CD4-positive, alpha-beta memory T cell (primary cell): ENCODE data around the gene IER2. TPM values are rescaled to one million over a fixed set of nuclear protein-coding genes. Genes with fewer than 3 reads are reported as not detected.

ENCODE experiments used
- CTCF ChIA-PET: fragments of 350-600 bp; sonication (Branson Sonifier 250); formaldehyde crosslinking; loops from one replicate; lab custom pipeline; 2021; ENCODE audit warnings: inconsistent platforms; ENCODE audit not compliant: partially characterized antibody; lab: Charles Lee
- POLR2A ChIA-PET: fragments of 350-600 bp; sonication (Branson Sonifier 250); formaldehyde crosslinking; loops from one replicate; lab custom pipeline; 2021; ENCODE audit not compliant: partially characterized antibody; lab: Charles Lee
- DNase-seq, 5 donors: peaks; one replicate each; pipeline versions ENCODE4 v3.0.0 to v3.0.0-alpha.2; 2020 to 2022; ENCODE audit warnings: mixed read lengths in 1 of 5
- H3K27ac ChIP-seq: one replicate; pipeline ENCODE4 v1.7.0; 2013; ENCODE audit warnings: low read depth, low read length
- H3K27me3 ChIP-seq: 2 replicates; pipeline ENCODE4 v1.7.0; 2013; ENCODE audit warnings: mild to moderate bottlenecking, low read length, moderate library complexity; ENCODE audit not compliant: insufficient read depth
- H3K36me3 ChIP-seq: 2 replicates; pipeline ENCODE4 v1.7.0; 2013; ENCODE audit warnings: mild to moderate bottlenecking, low read length, moderate library complexity; ENCODE audit not compliant: insufficient read depth
- H3K4me1 ChIP-seq: 2 replicates; pipeline ENCODE4 v1.7.0; 2013; ENCODE audit warnings: mild to moderate bottlenecking, low read length, moderate library complexity; ENCODE audit not compliant: insufficient read depth
- H3K4me3 ChIP-seq, 2 donors: one replicate each; pipeline ENCODE4 v1.7.0; 2013; ENCODE audit warnings: low read length in 2 of 2, mild to moderate bottlenecking in 1 of 2
- H3K9me3 ChIP-seq, 2 donors: one replicate each; pipeline ENCODE4 v1.7.0; 2013; ENCODE audit warnings: low read length in 2 of 2, control low read depth in 1 of 2; ENCODE audit not compliant: control insufficient read depth in 1 of 2
- H3K27ac Mint-ChIP-seq, 7 donors: one replicate each; pipeline ENCODE4 v1.8.0; 2020 to 2021; ENCODE audit warnings: mixed read lengths in 7 of 7, mild to moderate bottlenecking in 6 of 7, inconsistent platforms in 3 of 7, moderate library complexity in 3 of 7
- H3K27me3 Mint-ChIP-seq, 2 donors: one replicate each; pipeline ENCODE4 v1.8.0; 2020 to 2021; ENCODE audit warnings: mixed read lengths in 2 of 2
- H3K36me3 Mint-ChIP-seq, 2 donors: one replicate each; pipeline ENCODE4 v1.8.0; 2020 to 2021; ENCODE audit warnings: mixed read lengths in 2 of 2, inconsistent platforms in 1 of 2, mild to moderate bottlenecking in 1 of 2
- H3K4me1 Mint-ChIP-seq, 4 donors: one replicate each; pipeline ENCODE4 v1.8.0; 2020 to 2021; ENCODE audit warnings: mixed read lengths in 4 of 4, mild to moderate bottlenecking in 1 of 4
- H3K4me3 Mint-ChIP-seq, 8 donors: one replicate each; pipeline ENCODE4 v1.8.0; 2020 to 2021; ENCODE audit warnings: mixed read lengths in 8 of 8, mild to moderate bottlenecking in 7 of 8, moderate library complexity in 6 of 8, inconsistent platforms in 3 of 8
- H3K9me3 Mint-ChIP-seq, 8 donors: one replicate each; pipeline ENCODE4 v1.8.0; 2020 to 2021; ENCODE audit warnings: mixed read lengths in 8 of 8, mild to moderate bottlenecking in 5 of 8, inconsistent platforms in 3 of 8, moderate library complexity in 1 of 8
- intact Hi-C: fragments of 100-400 bp; cut with micrococcal nuclease; formaldehyde crosslinking; loops from one replicate; pipeline ENCODE4 v1.15.1; 2023
- polyA plus RNA-seq, 2 donors: library from polyadenylated mRNA; unstranded; fragments of 300-500 nt; fragmentation: Illumina TruSeq; gene quantifications; one replicate each; pipeline ENCODE4 v1.2.3, GENCODE V29; 2021
- total RNA-seq, 2 experiments: library from RNA; stranded (reverse); gene quantifications; one replicate each; pipeline ENCODE4 v1.2.3, GENCODE V29; 2021

Gene IER2
- total and polyA plus RNA-seq, 4 experiments from 2014 or later = 148 to 446 (median 177) TPM

DNA sequence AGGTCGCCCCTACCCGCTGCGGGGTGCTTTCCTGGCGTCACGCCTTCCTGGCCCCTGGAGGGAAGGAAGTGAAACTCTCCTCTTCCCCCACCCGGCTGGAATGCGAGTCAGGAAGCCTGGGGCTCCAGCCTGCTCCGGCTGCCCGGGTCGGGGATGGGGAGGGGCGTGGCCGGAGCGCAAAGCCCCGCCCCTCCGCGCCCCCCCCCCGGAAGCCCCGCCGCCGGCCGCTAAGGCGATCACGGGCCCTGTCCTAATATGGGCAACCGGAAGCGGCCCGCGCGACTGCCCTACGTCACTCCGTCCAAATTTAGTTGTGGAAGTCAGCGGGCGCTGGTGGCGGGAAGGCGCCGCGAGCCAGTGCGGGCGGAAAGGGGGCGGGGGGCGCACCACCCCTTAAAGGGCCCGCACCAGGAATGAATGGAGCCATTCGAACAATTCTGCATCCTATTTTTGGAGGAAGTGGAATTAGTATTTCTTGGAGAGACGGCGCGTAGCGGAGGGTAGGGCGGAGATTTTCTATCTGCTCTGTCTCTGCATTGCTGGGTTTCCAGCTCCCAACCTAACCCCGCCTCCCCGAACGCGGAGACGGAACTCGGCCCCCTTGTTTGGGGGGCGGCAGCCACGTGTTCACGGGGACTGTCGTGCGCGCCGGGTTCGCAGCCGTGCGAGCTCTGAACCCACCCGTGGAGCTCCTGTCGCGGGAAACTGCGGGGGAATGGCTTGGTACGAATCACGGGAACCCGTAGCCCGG is 1.6 kb downstream of the IER2 start:
- peak overlapping the region; percentile 98 to 100 (median 99) for H3K27ac Mint-ChIP-seq
- peak; percentile 95 to 97 (median 96) for DNase-seq
- peaks cover 20 to 46% of the 10 kb centered on the region in 2 donors for H3K36me3 Mint-ChIP-seq
- POLR2A ChIA-PET = interaction anchor here (0.7 to 5.5 kb wide), 33 partner anchors 10 to 1268 kb away, joined by 3 to 415 read pairs (median 7); partner anchors contain the start of genes C19orf53, GCDH, JUNB and LYL1
- H3K27me3 Mint-ChIP-seq = peaks cover 0 to 3% of the 10 kb centered on the region in 2 donors
- CTCF ChIA-PET = interaction anchor here (0.8 to 2.2 kb wide), 12 partner anchors 12 to 186 kb away, joined by 3 to 21 read pairs (median 4); no protein-coding TSS in a partner anchor
- H3K4me1 Mint-ChIP-seq = peaks cover 18 to 66% (median 29%) of the 10 kb centered on the region in 4 donors
- Histone ChIP-seq H3K9me3 (no peaks in the 10 kb centered on the region), H3K36me3 (peaks cover 5% of the 10 kb centered on the region), H3K4me3 (peak overlapping the region; percentile 98 to 100), H3K27me3 (no peaks in the 10 kb centered on the region), H3K27ac (peak overlapping the region; percentile 98), H3K4me1 (peaks cover 29% of the 10 kb centered on the region)
- H3K9me3 Mint-ChIP-seq = peaks cover 0 to 24% (median 3%) of the 10 kb centered on the region in 8 donors
- intact Hi-C loops = loop anchor here (1.0 to 5.0 kb wide), 6 partner anchors 15 to 931 kb away; partner anchors contain the start of genes JUNB and RFX1
- H3K4me3 Mint-ChIP-seq = peak overlapping the region; percentile 95 to 99 (median 99)

DNA sequence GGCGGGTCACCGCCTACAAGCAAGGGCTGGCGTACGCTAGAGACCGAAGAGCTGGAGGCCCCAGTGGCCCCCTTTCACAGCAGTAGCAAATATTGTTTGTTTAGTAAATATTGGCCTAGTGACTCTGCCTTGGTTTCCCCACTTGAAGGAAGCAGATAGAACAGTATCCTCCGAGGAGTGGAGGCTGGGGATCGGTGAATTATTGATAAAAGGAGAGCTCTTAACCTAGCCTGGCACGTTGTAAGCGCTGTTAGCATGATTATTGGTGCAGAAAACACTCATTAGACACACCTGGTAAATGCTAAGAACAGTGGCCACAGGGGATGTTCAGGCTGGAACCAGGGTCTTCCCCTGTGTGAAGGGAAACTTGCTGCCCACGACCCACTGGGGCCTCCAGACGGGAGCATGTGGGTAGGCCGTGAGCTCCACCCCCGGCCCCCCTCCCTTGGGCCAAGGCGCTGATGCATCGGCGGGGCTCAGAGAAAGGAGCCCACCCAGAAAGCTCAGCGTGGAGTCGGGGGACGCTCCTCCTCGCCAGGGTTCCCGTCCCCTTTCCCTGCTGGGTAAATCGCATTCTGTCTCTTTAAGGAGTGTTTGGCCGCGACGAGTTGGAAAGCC is 2.3 kb downstream of the IER2 start:
- Mint-ChIP-seq H3K9me3 (peaks cover 0 to 24% (median 3%) of the 10 kb centered on the region in 8 donors), H3K27me3 (peaks cover 0 to 3% of the 10 kb centered on the region in 2 donors), H3K4me3 (peak overlapping the region; percentile 95 to 99 (median 99)), H3K27ac (peak overlapping the region; percentile 98 to 100 (median 99)), H3K36me3 (peaks cover 20 to 46% of the 10 kb centered on the region in 2 donors), H3K4me1 (peaks cover 23 to 73% (median 31%) of the 10 kb centered on the region in 4 donors)
- CTCF ChIA-PET = interaction anchor here (0.8 to 2.2 kb wide), 14 partner anchors 11 to 187 kb away, joined by 3 to 21 read pairs (median 4); no protein-coding TSS in a partner anchor
- intact Hi-C loops = loop anchor here (2.0 to 5.0 kb wide), 5 partner anchors 14 to 930 kb away; partner anchors contain the start of genes JUNB and RFX1
- DNase-seq = no peak
- Histone ChIP-seq H3K9me3 (no peaks in the 10 kb centered on the region), H3K36me3 (peaks cover 5% of the 10 kb centered on the region), H3K4me1 (peaks cover 32% of the 10 kb centered on the region), H3K27ac (peak overlapping the region; percentile 98), H3K27me3 (no peaks in the 10 kb centered on the region), H3K4me3 (peak overlapping the region; percentile 98 to 100)
- POLR2A ChIA-PET = interaction anchor here (0.6 to 5.5 kb wide), 38 partner anchors 10 to 1267 kb away, joined by 3 to 415 read pairs (median 6); partner anchors contain the start of genes C19orf53, GCDH, JUNB and LYL1

DNA sequence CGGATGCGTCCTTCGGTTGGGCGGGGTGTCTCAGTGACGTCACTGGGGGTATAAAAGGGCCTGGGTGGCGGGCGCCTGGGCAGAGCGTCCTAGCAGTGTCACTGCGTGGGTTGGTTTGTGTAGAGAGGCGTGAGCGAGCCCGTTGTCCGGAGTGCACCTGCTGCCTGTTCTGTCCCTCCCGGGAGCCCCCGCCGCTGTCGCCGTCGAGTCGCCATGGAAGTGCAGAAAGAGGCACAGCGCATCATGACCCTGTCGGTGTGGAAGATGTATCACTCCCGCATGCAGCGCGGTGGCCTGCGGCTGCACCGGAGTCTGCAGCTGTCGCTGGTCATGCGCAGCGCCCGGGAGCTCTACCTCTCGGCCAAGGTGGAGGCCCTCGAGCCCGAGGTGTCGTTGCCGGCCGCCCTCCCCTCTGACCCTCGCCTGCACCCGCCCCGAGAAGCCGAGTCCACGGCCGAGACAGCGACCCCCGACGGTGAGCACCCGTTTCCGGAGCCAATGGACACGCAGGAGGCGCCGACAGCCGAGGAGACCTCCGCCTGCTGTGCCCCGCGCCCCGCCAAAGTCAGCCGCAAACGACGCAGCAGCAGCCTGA is 2.9 kb downstream of the IER2 start:
- Mint-ChIP-seq H3K36me3 (peaks cover 20 to 46% of the 10 kb centered on the region in 2 donors), H3K9me3 (peaks cover 0 to 24% (median 3%) of the 10 kb centered on the region in 8 donors), H3K27me3 (peaks cover 0 to 3% of the 10 kb centered on the region in 2 donors), H3K4me1 (peaks cover 26 to 78% (median 36%) of the 10 kb centered on the region in 4 donors), H3K27ac (peak overlapping the region; percentile 98 to 100 (median 99)), H3K4me3 (peak overlapping the region; percentile 95 to 99 (median 99))
- ChIA-PET POLR2A (interaction anchor here (0.6 to 5.5 kb wide), 35 partner anchors 11 to 1267 kb away, joined by 3 to 415 read pairs (median 6); partner anchors contain the start of genes C19orf53, GCDH, JUNB and LYL1), CTCF (interaction anchor here (0.8 to 2.2 kb wide), 12 partner anchors 11 to 188 kb away, joined by 3 to 21 read pairs (median 4); no protein-coding TSS in a partner anchor)
- peak overlapping the region; percentile 98 for H3K27ac ChIP-seq
- intact Hi-C loops = loop anchor here (2.0 to 5.0 kb wide), 5 partner anchors 14 to 929 kb away; partner anchors contain the start of genes JUNB and RFX1
- DNase-seq = peak; percentile 95 to 99 (median 96)
- H3K4me1 ChIP-seq = peaks cover 38% of the 10 kb centered on the region
- peaks cover 5% of the 10 kb centered on the region for H3K36me3 ChIP-seq
- H3K27me3 ChIP-seq = no peaks in the 10 kb centered on the region
- H3K4me3 ChIP-seq = peak overlapping the region; percentile 98 to 100
- H3K9me3 ChIP-seq = no peaks in the 10 kb centered on the region

DNA sequence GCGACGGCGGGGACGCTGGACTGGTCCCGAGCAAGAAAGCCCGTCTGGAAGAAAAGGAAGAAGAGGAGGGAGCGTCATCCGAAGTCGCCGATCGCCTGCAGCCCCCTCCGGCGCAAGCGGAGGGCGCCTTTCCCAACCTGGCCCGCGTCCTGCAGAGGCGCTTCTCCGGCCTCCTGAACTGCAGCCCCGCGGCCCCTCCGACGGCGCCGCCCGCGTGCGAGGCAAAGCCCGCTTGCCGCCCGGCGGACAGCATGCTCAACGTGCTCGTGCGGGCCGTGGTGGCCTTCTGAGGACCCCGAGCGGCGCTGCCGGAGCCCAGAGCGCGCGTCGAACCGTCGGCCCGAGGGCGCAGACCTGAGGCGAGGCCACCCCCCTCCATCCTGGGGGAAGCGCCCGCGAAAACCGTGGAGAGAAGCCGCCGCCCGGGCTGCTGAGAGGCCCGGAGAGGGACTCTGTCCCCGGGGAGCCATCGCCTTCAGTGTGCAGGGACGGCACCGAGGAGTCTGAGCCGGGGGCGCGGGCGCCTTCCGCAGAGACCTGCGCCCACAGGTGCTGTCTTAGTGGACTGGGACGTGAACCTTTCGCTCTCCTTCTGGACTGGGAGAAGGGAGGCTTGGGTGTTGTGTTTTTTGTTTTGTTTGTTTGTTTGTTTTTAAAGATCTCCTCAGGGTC is 3.5 kb downstream of the IER2 start:
- ChIA-PET CTCF (interaction anchor here (0.5 to 6.3 kb wide), 6 partner anchors 10 to 80 kb away, joined by 3 to 52 read pairs (median 21); no protein-coding TSS in a partner anchor), POLR2A (interaction anchor here (0.6 to 6.6 kb wide), 31 partner anchors 8 to 362 kb away, joined by 3 to 415 read pairs (median 12); partner anchors contain the start of genes JUNB, LYL1, NACC1 and TRMT1)

DNA sequence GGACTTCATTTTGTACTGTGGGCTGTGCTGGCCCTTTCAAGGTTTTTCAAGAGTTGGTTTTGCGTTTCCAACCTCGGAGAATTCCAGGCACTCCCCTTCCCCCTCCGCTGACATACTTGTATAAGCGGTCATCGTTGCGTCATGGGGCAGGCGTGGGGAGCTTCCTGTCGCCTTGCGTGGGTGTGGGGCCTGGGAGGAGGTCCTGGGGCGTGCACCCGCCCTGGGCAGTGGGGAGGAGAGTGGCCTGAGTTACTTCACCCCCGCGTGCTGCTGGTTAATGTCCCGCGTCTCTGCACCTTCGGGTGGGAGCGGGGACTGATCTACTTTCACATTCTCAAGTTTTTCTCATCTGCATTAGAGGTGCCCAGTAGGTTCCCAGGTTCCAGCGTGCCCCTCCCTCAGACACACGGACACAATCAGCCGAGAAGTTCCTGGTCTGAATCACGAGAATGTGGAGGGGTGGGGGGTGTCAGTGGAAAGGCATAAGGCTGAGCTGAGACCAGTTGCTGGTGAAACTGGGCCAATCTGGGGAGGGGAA is 4.1 kb downstream of the IER2 start:
- intact Hi-C loops = loop anchor here (5.0 kb wide), 3 partner anchors 362 to 928 kb away; partner anchors contain the start of gene JUNB
- Histone ChIP-seq H3K36me3 (peaks cover 5% of the 10 kb centered on the region), H3K27me3 (no peaks in the 10 kb centered on the region), H3K4me3 (peak overlapping the region; percentile 98 to 100), H3K27ac (peak overlapping the region; percentile 98), H3K9me3 (no peaks in the 10 kb centered on the region), H3K4me1 (peaks cover 38% of the 10 kb centered on the region)
- Mint-ChIP-seq H3K27ac (peak overlapping the region; percentile 94 to 99 (median 98)), H3K36me3 (peaks cover 20 to 46% of the 10 kb centered on the region in 2 donors), H3K4me1 (peaks cover 26 to 75% (median 35%) of the 10 kb centered on the region in 4 donors), H3K27me3 (peaks cover 0 to 3% of the 10 kb centered on the region in 2 donors), H3K4me3 (peak overlapping the region; percentile 95 to 99 (median 99)), H3K9me3 (peaks cover 0 to 24% (median 3%) of the 10 kb centered on the region in 8 donors)
- ChIA-PET CTCF (interaction anchor here (0.5 to 6.3 kb wide), 7 partner anchors 12 to 80 kb away, joined by 3 to 52 read pairs (median 7); no protein-coding TSS in a partner anchor), POLR2A (interaction anchor here (0.9 to 6.6 kb wide), 14 partner anchors 8 to 124 kb away, joined by 3 to 401 read pairs (median 10); partner anchors contain the start of genes LYL1, NACC1 and TRMT1)
- peak; percentile 34 to 69 (median 48) for DNase-seq

More for the DNA sequence above, 3.5 kb downstream of the IER2 start:
- H3K27ac Mint-ChIP-seq = peak overlapping the region; percentile 98 to 100 (median 99)
- peaks cover 20 to 46% of the 10 kb centered on the region in 2 donors for H3K36me3 Mint-ChIP-seq
- Histone ChIP-seq H3K4me3 (peak overlapping the region; percentile 98 to 100), H3K4me1 (peaks cover 40% of the 10 kb centered on the region), H3K36me3 (peaks cover 5% of the 10 kb centered on the region), H3K27ac (peak overlapping the region; percentile 98), H3K27me3 (no peaks in the 10 kb centered on the region), H3K9me3 (no peaks in the 10 kb centered on the region)
- peaks cover 0 to 3% of the 10 kb centered on the region in 2 donors for H3K27me3 Mint-ChIP-seq
- peak in 1 of 5 donors; percentile 30 for DNase-seq
- H3K4me1 Mint-ChIP-seq = peaks cover 29 to 79% (median 38%) of the 10 kb centered on the region in 4 donors
- H3K9me3 Mint-ChIP-seq = peaks cover 0 to 24% (median 3%) of the 10 kb centered on the region in 8 donors
- peak overlapping the region; percentile 95 to 99 (median 99) for H3K4me3 Mint-ChIP-seq
- intact Hi-C loops = loop anchor here (2.0 to 5.0 kb wide), 5 partner anchors 13 to 929 kb away; partner anchors contain the start of genes JUNB and RFX1
